HEK293 (cell line): Measurements from ENCODE around the gene PCDH9.

Experiments
- CTCF ChIA-PET: fragments of 350-600 bp; formaldehyde crosslinking; extraction: SDS; loops from one replicate; lab custom pipeline; 2021; ENCODE audit warnings: antibody characterized with exemption; lab: Yijun Ruan, JAX
- POLR2A ChIA-PET: fragments of 300-600 bp; formaldehyde crosslinking; extraction: SDS; loops from one replicate; lab custom pipeline; 2020; ENCODE audit warnings: antibody characterized with exemption, inconsistent platforms; lab: Yijun Ruan, JAX
- H3K27ac ChIP-seq: fragments of 200-500 bp; sonication (Bioruptor generic); 2 replicates; pipeline ENCODE4 v1.5.1; 2014; ENCODE audit warnings: low read depth, low read length, control low read depth, inconsistent platforms; ENCODE audit errors: extremely low read depth
- H3K36me3 ChIP-seq, 2 experiments: fragments of 200-500 bp in 1 of 2; sonication (Bioruptor generic) in 1 of 2; 1 replicate in 1 of 2; 2 replicates in 1 of 2; pipeline ENCODE4 v1.5.1; 2014 to 2017; ENCODE audit warnings: inconsistent platforms in 2 of 2, low read length in 2 of 2; ENCODE audit not compliant: control insufficient read depth in 2 of 2, insufficient read depth in 1 of 2
- H3K4me1 ChIP-seq: fragments of 200-500 bp; sonication (Bioruptor generic); 2 replicates; pipeline ENCODE4 v1.5.1; 2014; ENCODE audit warnings: mild to moderate bottlenecking, low read length, inconsistent platforms; ENCODE audit not compliant: control insufficient read depth, insufficient read depth
- H3K4me3 ChIP-seq: 2 replicates; pipeline ENCODE4 v1.5.1; 2011; ENCODE audit warnings: low read depth, mild to moderate bottlenecking, control low read depth, low read length, moderate library complexity
- H3K9me3 ChIP-seq: fragments of 200-500 bp; sonication (Bioruptor generic); 2 replicates; pipeline ENCODE4 v1.5.1; 2014; ENCODE audit warnings: low read depth, low read length, inconsistent platforms; ENCODE audit not compliant: control insufficient read depth, insufficient read depth
- KLF10 ChIP-seq: fragments of 450-650 bp; IDR thresholded peaks from 2 replicates; pipeline ENCODE4 v1.5.1; 2018; ENCODE audit warnings: missing biosample characterization, mild to moderate bottlenecking, missing genetic modification characterization
- MEIS1 ChIP-seq: sonication (generic); formaldehyde crosslinking; IDR thresholded peaks from 2 replicates; pipeline ENCODE4 v1.8.1; 2022; ENCODE audit warnings: missing genetic modification reagents, mild to moderate bottlenecking, borderline replicate concordance
- TRIM28 ChIP-seq: IDR thresholded peaks from 2 replicates; pipeline ENCODE4 v1.6.1; 2011; ENCODE audit warnings: low read length, control low read depth, borderline replicate concordance
- YY1 ChIP-seq: fragments of 450-650 bp; formaldehyde crosslinking; IDR thresholded peaks from 2 replicates; pipeline ENCODE4 v1.5.1; 2018; ENCODE audit warnings: missing biosample characterization, missing genetic modification characterization
- ZBTB21 ChIP-seq: fragments of 450-650 bp; formaldehyde crosslinking; IDR thresholded peaks from 2 replicates; pipeline ENCODE4 v1.5.1; 2017; ENCODE audit warnings: missing biosample characterization, missing genetic modification characterization
- ZIC2 ChIP-seq: fragments of 450-650 bp; formaldehyde crosslinking; IDR thresholded peaks from 2 replicates; pipeline ENCODE4 v1.5.1; 2016; ENCODE audit warnings: missing biosample characterization, missing genetic modification characterization
- ZNF146 ChIP-seq: fragments of 450-650 bp; formaldehyde crosslinking; IDR thresholded peaks from 2 replicates; pipeline ENCODE4 v1.5.1; 2016; ENCODE audit warnings: missing biosample characterization, missing genetic modification characterization
- ZNF2 ChIP-seq: fragments of 450-650 bp; formaldehyde crosslinking; IDR thresholded peaks from 2 replicates; pipeline ENCODE4 v1.5.1; 2016; ENCODE audit warnings: missing biosample characterization, missing genetic modification characterization
- ZNF214 ChIP-seq: fragments of 450-650 bp; formaldehyde crosslinking; IDR thresholded peaks from 2 replicates; pipeline ENCODE4 v1.5.1; 2017; ENCODE audit warnings: missing biosample characterization, mild to moderate bottlenecking, missing genetic modification characterization, borderline replicate concordance
- ZNF24 ChIP-seq: fragments of 450-650 bp; formaldehyde crosslinking; IDR thresholded peaks from 2 replicates; pipeline ENCODE4 v1.5.1; 2016; ENCODE audit warnings: missing biosample characterization, missing genetic modification characterization
- ZNF501 ChIP-seq: fragments of 450-650 bp; formaldehyde crosslinking; IDR thresholded peaks from 2 replicates; pipeline ENCODE4 v1.5.1; 2016; ENCODE audit warnings: missing biosample characterization, missing genetic modification characterization
- ZNF600 ChIP-seq: fragments of 450-650 bp; formaldehyde crosslinking; IDR thresholded peaks from 2 replicates; pipeline ENCODE4 v1.5.1; 2016; ENCODE audit warnings: missing biosample characterization, missing genetic modification characterization
- ZNF677 ChIP-seq: fragments of 450-650 bp; IDR thresholded peaks from 2 replicates; pipeline ENCODE4 v1.5.0; 2018; ENCODE audit warnings: missing biosample characterization, mild to moderate bottlenecking, missing genetic modification characterization, moderate library complexity
- ZNF843 ChIP-seq: fragments of 450-650 bp; formaldehyde crosslinking; IDR thresholded peaks from 2 replicates; pipeline ENCODE4 v1.5.1; 2016; ENCODE audit warnings: missing biosample characterization, missing genetic modification characterization
- ZSCAN23 ChIP-seq: fragments of 450-650 bp; formaldehyde crosslinking; IDR thresholded peaks from 2 replicates; pipeline ENCODE4 v1.5.1; 2016; ENCODE audit warnings: missing biosample characterization, missing genetic modification characterization
- ZSCAN30 ChIP-seq: fragments of 450-650 bp; IDR thresholded peaks from 2 replicates; pipeline ENCODE4 v1.5.1; 2018; ENCODE audit warnings: missing biosample characterization, mild to moderate bottlenecking, missing genetic modification characterization, moderate library complexity
- ZXDB ChIP-seq: fragments of 450-650 bp; formaldehyde crosslinking; IDR thresholded peaks from 2 replicates; pipeline ENCODE4 v1.5.1; 2016; ENCODE audit warnings: missing biosample characterization, missing genetic modification characterization
- TF ChIP-seq, protein P1 (sequence below): fragments of 450-650 bp; formaldehyde crosslinking; IDR thresholded peaks from 2 replicates; pipeline ENCODE4 v1.5.1; 2016; ENCODE audit warnings: missing biosample characterization, missing genetic modification characterization
- TF ChIP-seq, protein P2 (sequence below): fragments of 450-650 bp; formaldehyde crosslinking; IDR thresholded peaks from 2 replicates; pipeline ENCODE4 v1.5.1; 2017; ENCODE audit warnings: missing biosample characterization, missing genetic modification characterization
- TF ChIP-seq, protein P3 (sequence below): fragments of 450-650 bp; formaldehyde crosslinking; IDR thresholded peaks from 2 replicates; pipeline ENCODE4 v1.5.1; 2017; ENCODE audit warnings: missing biosample characterization, missing genetic modification characterization
- TF ChIP-seq, protein P4 (sequence below): fragments of 450-650 bp; formaldehyde crosslinking; conservative IDR thresholded peaks from 2 replicates; pipeline ENCODE4 v1.5.1; 2016; ENCODE audit warnings: low read depth, missing biosample characterization, missing genetic modification characterization
- TF ChIP-seq, protein P5 (sequence below): fragments of 450-650 bp; formaldehyde crosslinking; IDR thresholded peaks from 2 replicates; pipeline ENCODE4 v1.5.1; 2017; ENCODE audit warnings: missing biosample characterization, missing genetic modification characterization

The PCDH9 gene

DNA sequence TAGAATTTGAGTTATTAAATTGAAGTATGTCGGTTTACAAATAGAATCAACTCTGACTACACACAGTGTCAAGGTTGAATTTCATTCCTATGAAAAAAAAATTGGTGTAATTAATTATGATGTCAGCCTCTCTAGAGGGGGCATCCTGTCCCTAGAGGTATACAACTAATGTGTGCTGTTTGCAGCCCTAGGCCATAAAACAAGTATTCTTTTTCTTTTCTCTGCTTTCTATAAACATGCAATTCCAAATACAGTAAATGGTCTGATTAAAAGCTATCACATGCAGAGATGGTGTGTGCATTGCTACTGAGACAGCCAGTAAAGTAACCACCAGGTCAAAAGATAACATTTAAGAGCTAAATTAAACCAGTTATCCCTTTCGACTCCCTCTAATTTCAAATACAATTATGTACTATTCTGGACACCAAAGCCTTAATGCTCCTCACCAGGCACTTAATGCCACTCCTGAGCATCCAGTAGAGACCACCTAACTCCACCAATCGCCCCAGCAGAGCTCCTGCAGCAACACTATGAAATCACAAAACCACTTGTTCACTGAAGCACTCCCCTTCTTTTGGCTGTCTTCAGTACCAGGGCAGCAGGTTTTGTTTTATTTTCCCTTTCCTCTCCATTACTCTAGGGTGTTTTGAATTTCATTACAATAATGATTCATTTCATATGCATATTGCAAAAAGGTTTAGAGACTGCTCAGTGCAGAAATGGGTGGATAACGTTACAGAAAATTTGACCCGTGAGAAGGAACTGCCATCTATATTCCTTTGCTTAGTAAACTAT is 426.9 kb downstream of the PCDH9 start (continued):
- TF ChIP-seq MEIS1 (CRISPR knock-in tag) = no peak
- peak; percentile 59 for TF ChIP-seq ZIC2 (tag by site-specific recombination)
- TF ChIP-seq KLF10 (tag by site-specific recombination) = peak; percentile 51; the same call in 1 of the 2 replicates
- 0 out of 2 replicates have a peak, but pooled peaks have one; percentile 37 for TF ChIP-seq ZNF501
- no peak for TF ChIP-seq ZNF146 (tag by site-specific recombination)
- peak; percentile 61 for TF ChIP-seq TRIM28
- TF ChIP-seq, protein P1, sequence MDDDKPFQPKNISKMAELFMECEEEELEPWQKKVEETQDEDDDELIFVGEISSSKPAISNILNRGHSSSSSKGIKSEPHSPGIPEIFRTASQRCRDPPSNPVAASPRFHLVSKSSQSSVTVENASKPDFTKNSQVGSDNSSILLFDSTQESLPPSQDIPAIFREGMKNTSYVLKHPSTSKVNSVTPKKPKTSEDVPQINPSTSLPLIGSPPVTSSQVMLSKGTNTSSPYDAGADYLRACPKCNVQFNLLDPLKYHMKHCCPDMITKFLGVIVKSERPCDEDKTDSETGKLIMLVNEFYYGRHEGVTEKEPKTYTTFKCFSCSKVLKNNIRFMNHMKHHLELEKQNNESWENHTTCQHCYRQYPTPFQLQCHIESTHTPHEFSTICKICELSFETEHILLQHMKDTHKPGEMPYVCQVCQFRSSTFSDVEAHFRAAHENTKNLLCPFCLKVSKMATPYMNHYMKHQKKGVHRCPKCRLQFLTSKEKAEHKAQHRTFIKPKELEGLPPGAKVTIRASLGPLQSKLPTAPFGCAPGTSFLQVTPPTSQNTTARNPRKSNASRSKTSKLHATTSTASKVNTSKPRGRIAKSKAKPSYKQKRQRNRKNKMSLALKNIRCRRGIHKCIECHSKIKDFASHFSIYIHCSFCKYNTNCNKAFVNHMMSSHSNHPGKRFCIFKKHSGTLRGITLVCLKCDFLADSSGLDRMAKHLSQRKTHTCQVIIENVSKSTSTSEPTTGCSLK (tag by site-specific recombination) = no peak
- no peak for TF ChIP-seq YY1 (tag by site-specific recombination)
- no peak for TF ChIP-seq ZSCAN23 (tag by site-specific recombination)
- no peak for TF ChIP-seq ZNF677 (tag by site-specific recombination)
- TF ChIP-seq ZNF24 (tag by site-specific recombination) = 0 out of 2 replicates have a peak, but pooled peaks have one; percentile 17
- TF ChIP-seq ZXDB (tag by site-specific recombination) = 0 out of 2 replicates have a peak, but pooled peaks have one; percentile 13
- no peak for TF ChIP-seq ZNF2
- TF ChIP-seq ZSCAN30 (tag by site-specific recombination) = 0 out of 2 replicates have a peak, but pooled peaks have one; percentile 67
- TF ChIP-seq, protein P2, sequence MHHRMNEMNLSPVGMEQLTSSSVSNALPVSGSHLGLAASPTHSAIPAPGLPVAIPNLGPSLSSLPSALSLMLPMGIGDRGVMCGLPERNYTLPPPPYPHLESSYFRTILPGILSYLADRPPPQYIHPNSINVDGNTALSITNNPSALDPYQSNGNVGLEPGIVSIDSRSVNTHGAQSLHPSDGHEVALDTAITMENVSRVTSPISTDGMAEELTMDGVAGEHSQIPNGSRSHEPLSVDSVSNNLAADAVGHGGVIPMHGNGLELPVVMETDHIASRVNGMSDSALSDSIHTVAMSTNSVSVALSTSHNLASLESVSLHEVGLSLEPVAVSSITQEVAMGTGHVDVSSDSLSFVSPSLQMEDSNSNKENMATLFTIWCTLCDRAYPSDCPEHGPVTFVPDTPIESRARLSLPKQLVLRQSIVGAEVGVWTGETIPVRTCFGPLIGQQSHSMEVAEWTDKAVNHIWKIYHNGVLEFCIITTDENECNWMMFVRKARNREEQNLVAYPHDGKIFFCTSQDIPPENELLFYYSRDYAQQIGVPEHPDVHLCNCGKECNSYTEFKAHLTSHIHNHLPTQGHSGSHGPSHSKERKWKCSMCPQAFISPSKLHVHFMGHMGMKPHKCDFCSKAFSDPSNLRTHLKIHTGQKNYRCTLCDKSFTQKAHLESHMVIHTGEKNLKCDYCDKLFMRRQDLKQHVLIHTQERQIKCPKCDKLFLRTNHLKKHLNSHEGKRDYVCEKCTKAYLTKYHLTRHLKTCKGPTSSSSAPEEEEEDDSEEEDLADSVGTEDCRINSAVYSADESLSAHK (tag by site-specific recombination) = peak; percentile 47; the same call in 1 of the 2 replicates
- peak; percentile 75 for TF ChIP-seq ZNF843 (tag by site-specific recombination)
- no peak for TF ChIP-seq ZBTB21 (tag by site-specific recombination)
- TF ChIP-seq, protein P3, sequence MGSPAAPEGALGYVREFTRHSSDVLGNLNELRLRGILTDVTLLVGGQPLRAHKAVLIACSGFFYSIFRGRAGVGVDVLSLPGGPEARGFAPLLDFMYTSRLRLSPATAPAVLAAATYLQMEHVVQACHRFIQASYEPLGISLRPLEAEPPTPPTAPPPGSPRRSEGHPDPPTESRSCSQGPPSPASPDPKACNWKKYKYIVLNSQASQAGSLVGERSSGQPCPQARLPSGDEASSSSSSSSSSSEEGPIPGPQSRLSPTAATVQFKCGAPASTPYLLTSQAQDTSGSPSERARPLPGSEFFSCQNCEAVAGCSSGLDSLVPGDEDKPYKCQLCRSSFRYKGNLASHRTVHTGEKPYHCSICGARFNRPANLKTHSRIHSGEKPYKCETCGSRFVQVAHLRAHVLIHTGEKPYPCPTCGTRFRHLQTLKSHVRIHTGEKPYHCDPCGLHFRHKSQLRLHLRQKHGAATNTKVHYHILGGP (tag by site-specific recombination) = peak; percentile 90

DNA sequence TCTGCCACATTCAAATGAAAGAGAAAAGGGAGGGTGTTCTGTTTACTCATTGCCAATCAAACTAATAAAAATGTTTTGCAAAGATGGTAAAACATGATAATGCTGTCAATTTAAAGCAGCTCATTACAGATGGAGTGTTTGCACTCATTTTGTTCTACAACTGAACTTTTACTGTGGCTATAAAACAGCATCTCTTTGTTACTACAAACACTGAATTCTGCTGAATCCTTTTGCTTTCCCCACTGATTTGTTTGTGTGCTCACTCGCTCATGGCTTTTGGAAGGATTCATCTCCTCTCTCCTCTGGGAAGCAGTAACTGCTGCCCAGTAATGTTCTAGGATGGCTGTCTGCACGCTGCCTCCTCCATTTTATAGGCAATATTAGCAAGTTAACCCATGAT is 434.5 kb downstream of the PCDH9 start:
- no peaks in the 10 kb centered on the region for H3K36me3 ChIP-seq
- ChIA-PET POLR2A (no interaction called here), CTCF (no interaction called here)
- H3K4me3 ChIP-seq = no peak overlapping the region
- no peaks in the 10 kb centered on the region for H3K9me3 ChIP-seq
- H3K4me1 ChIP-seq = no peaks in the 10 kb centered on the region
- no peak overlapping the region for H3K27ac ChIP-seq
- TF ChIP-seq TRIM28 = peak; percentile 60; the same call in 1 of the 2 replicates
- no peak for TF ChIP-seq ZNF600 (tag by site-specific recombination)
- TF ChIP-seq, protein P4, sequence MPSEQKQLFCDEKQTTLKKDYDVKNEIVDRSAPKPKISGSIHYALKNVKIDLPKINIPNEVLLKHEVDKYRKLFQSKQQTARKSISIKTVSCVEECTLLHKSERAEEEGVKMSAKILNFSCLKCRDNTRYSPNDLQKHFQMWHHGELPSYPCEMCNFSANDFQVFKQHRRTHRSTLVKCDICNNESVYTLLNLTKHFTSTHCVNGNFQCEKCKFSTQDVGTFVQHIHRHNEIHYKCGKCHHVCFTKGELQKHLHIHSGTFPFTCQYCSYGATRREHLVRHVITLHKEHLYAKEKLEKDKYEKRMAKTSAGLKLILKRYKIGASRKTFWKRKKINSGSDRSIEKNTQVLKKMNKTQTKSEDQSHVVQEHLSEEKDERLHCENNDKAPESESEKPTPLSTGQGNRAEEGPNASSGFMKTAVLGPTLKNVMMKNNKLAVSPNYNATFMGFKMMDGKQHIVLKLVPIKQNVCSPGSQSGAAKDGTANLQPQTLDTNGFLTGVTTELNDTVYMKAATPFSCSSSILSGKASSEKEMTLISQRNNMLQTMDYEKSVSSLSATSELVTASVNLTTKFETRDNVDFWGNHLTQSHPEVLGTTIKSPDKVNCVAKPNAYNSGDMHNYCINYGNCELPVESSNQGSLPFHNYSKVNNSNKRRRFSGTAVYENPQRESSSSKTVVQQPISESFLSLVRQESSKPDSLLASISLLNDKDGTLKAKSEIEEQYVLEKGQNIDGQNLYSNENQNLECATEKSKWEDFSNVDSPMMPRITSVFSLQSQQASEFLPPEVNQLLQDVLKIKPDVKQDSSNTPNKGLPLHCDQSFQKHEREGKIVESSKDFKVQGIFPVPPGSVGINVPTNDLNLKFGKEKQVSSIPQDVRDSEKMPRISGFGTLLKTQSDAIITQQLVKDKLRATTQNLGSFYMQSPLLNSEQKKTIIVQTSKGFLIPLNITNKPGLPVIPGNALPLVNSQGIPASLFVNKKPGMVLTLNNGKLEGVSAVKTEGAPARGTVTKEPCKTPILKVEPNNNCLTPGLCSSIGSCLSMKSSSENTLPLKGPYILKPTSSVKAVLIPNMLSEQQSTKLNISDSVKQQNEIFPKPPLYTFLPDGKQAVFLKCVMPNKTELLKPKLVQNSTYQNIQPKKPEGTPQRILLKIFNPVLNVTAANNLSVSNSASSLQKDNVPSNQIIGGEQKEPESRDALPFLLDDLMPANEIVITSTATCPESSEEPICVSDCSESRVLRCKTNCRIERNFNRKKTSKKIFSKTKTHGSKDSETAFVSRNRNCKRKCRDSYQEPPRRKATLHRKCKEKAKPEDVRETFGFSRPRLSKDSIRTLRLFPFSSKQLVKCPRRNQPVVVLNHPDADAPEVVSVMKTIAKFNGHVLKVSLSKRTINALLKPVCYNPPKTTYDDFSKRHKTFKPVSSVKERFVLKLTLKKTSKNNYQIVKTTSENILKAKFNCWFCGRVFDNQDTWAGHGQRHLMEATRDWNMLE (tag by site-specific recombination) = no peak
- no peak for TF ChIP-seq ZNF214 (tag by site-specific recombination)
- TF ChIP-seq, protein P5, sequence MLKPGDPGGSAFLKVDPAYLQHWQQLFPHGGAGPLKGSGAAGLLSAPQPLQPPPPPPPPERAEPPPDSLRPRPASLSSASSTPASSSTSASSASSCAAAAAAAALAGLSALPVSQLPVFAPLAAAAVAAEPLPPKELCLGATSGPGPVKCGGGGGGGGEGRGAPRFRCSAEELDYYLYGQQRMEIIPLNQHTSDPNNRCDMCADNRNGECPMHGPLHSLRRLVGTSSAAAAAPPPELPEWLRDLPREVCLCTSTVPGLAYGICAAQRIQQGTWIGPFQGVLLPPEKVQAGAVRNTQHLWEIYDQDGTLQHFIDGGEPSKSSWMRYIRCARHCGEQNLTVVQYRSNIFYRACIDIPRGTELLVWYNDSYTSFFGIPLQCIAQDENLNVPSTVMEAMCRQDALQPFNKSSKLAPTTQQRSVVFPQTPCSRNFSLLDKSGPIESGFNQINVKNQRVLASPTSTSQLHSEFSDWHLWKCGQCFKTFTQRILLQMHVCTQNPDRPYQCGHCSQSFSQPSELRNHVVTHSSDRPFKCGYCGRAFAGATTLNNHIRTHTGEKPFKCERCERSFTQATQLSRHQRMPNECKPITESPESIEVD (tag by site-specific recombination) = 0 out of 2 replicates have a peak, but pooled peaks have one; percentile 13
- TF ChIP-seq, protein P3 (tag by site-specific recombination) = no peak
